BE2C (cell line): ENCODE data around the gene RBM15B.

Experiments
- DNase-seq: peaks from one replicate; pipeline ENCODE4 v3.0.0-alpha.2; 2020
- H3K27me3 ChIP-seq: fragments of 250-450 bp; sonication (Bioruptor Pico); 2 replicates; pipeline ENCODE4 v1.5.1; 2020; ENCODE audit warnings: mild to moderate bottlenecking
- H3K36me3 ChIP-seq: fragments of 250-450 bp; sonication (Bioruptor Pico); 2 replicates; pipeline ENCODE4 v1.5.1; 2020; ENCODE audit warnings: mild to moderate bottlenecking
- H3K4me1 ChIP-seq: fragments of 250-450 bp; sonication (Bioruptor Pico); 2 replicates; pipeline ENCODE4 v1.5.1; 2020
- H3K4me3 ChIP-seq: 2 replicates; pipeline ENCODE4 v1.5.1; 2011; ENCODE audit warnings: low read depth, low read length
- H3K9me3 ChIP-seq: fragments of 250-450 bp; sonication (Bioruptor Pico); 2 replicates; pipeline ENCODE4 v1.5.1; 2020
- TF ChIP-seq, protein P1 (sequence below): IDR thresholded peaks from 2 replicates; pipeline ENCODE4 v1.5.1; 2012; ENCODE audit warnings: mild to moderate bottlenecking, low read depth, low read length

The RBM15B gene

DNA sequence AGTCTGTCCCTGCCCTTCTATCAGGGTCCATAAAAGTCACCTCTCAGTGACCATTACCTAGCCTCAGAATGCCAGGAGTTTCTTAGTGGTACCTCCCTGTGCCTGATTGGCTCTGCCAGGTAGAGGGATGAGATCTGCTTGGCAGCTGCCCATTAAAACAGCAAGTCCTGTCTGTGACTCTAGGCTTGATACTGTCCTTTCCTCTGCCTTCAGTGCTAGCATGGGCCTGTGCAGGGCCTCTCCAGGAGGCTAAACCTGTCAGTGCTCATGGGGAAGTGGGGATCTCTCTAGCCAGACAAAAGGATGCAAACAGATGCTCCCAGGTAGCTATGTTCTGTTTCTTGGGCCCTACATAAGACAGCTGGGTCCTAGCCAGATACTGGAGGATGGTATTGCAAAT lies 15.9 kb upstream of the RBM15B start:
- no peaks in the 10 kb centered on the region for H3K27me3 ChIP-seq
- no peaks in the 10 kb centered on the region for H3K4me1 ChIP-seq
- no peaks in the 10 kb centered on the region for H3K9me3 ChIP-seq
- TF ChIP-seq, protein P1, sequence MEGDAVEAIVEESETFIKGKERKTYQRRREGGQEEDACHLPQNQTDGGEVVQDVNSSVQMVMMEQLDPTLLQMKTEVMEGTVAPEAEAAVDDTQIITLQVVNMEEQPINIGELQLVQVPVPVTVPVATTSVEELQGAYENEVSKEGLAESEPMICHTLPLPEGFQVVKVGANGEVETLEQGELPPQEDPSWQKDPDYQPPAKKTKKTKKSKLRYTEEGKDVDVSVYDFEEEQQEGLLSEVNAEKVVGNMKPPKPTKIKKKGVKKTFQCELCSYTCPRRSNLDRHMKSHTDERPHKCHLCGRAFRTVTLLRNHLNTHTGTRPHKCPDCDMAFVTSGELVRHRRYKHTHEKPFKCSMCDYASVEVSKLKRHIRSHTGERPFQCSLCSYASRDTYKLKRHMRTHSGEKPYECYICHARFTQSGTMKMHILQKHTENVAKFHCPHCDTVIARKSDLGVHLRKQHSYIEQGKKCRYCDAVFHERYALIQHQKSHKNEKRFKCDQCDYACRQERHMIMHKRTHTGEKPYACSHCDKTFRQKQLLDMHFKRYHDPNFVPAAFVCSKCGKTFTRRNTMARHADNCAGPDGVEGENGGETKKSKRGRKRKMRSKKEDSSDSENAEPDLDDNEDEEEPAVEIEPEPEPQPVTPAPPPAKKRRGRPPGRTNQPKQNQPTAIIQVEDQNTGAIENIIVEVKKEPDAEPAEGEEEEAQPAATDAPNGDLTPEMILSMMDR, result no peak
- no peaks in the 10 kb centered on the region for H3K36me3 ChIP-seq
- no peak overlapping the region for H3K4me3 ChIP-seq
- DNase-seq, result no peak

- TF ChIP-seq, protein P1, result no peak
- DNase-seq, result no peak
- no peaks in the 10 kb centered on the region for H3K27me3 ChIP-seq
- no peaks in the 10 kb centered on the region for H3K36me3 ChIP-seq
- no peaks in the 10 kb centered on the region for H3K9me3 ChIP-seq
- H3K4me3 ChIP-seq, result no peak overlapping the region
- H3K4me1 ChIP-seq, result no peaks in the 10 kb centered on the region
Measured at GRCh38 chr3:51375571-51375970, 15.5 kb upstream of the RBM15B start.

- H3K27me3 ChIP-seq, result no peaks in the 10 kb centered on the region
- no peak for DNase-seq
Measured at GRCh38 chr3:51378065-51378464, 13.0 kb upstream of the RBM15B start.

GRCh38 chr3:51378726-51379125 lies 12.4 kb upstream of the RBM15B start:
- no peak for DNase-seq
- H3K4me3 ChIP-seq, result no peak overlapping the region
- TF ChIP-seq, protein P1, result no peak
- no peaks in the 10 kb centered on the region for H3K27me3 ChIP-seq
- H3K4me1 ChIP-seq, result no peaks in the 10 kb centered on the region
- H3K36me3 ChIP-seq, result no peaks in the 10 kb centered on the region
- H3K9me3 ChIP-seq, result no peaks in the 10 kb centered on the region

More at GRCh38 chr3:51378065-51378464, 13.0 kb upstream of the RBM15B start:
- TF ChIP-seq, protein P1, result no peak
- Histone ChIP-seq H3K4me3 (no peak overlapping the region), H3K4me1 (no peaks in the 10 kb centered on the region), H3K9me3 (no peaks in the 10 kb centered on the region), H3K36me3 (no peaks in the 10 kb centered on the region)

GRCh38 chr3:51379301-51379700 lies 11.8 kb upstream of the RBM15B start:
- Histone ChIP-seq H3K4me1 (no peaks in the 10 kb centered on the region), H3K9me3 (no peaks in the 10 kb centered on the region), H3K36me3 (no peaks in the 10 kb centered on the region), H3K27me3 (no peaks in the 10 kb centered on the region), H3K4me3 (no peak overlapping the region)
- no peak for DNase-seq
- TF ChIP-seq, protein P1, result no peak

GRCh38 chr3:51379746-51380455 lies 11.2 kb upstream of the RBM15B start:
- no peaks in the 10 kb centered on the region for H3K4me1 ChIP-seq
- DNase-seq, result no peak
- no peaks in the 10 kb centered on the region for H3K27me3 ChIP-seq
- no peaks in the 10 kb centered on the region for H3K9me3 ChIP-seq
- no peaks in the 10 kb centered on the region for H3K36me3 ChIP-seq
- TF ChIP-seq, protein P1, result no peak
- no peak overlapping the region for H3K4me3 ChIP-seq
